K562 (cell line): ENCODE measurements around the gene PEX11B. TPM values are rescaled to one million over a fixed set of nuclear protein-coding genes. Genes with fewer than 3 reads are reported as not detected.
A peak's percentile ranks its signal among the peaks of the same experiment; 100 is the strongest.

ENCODE experiments used
- CHD1 ChIP-seq: fragments of 200-600 bp; sonication (generic); IDR thresholded peaks from one replicate; pipeline ENCODE4 v1.6.1; 2012; ENCODE audit warnings: mild to moderate bottlenecking, moderate library complexity, low read length, inconsistent platforms
- COPS2 ChIP-seq: fragments of 450-650 bp; conservative IDR thresholded peaks from 2 replicates; pipeline ENCODE4 v1.6.1; 2016; ENCODE audit warnings: mild to moderate bottlenecking, moderate library complexity
- EZH2 ChIP-seq: IDR thresholded peaks from 2 replicates; pipeline ENCODE4 v1.6.1; 2012; ENCODE audit warnings: low read depth, mild to moderate bottlenecking, inconsistent platforms, low read length, borderline replicate concordance
- HNRNPK ChIP-seq: fragments of 200-400 bp; formaldehyde crosslinking; IDR thresholded peaks from one replicate; pipeline ENCODE4 v1.6.1; 2018; ENCODE audit warnings: mild to moderate bottlenecking, low read depth, low read length; ENCODE audit not compliant: poor library complexity, severe bottlenecking
- MAFG ChIP-seq: fragments of 450-650 bp; conservative IDR thresholded peaks from 2 replicates; pipeline ENCODE4 v1.6.1; 2016; ENCODE audit warnings: missing genetic modification characterization, missing compliant biosample characterization
- NR1H2 ChIP-seq: sonication (generic); formaldehyde crosslinking; IDR thresholded peaks from 2 replicates; pipeline ENCODE4 v1.4.0; 2020; ENCODE audit warnings: mild to moderate bottlenecking, missing genetic modification reagents
- POLR2A ChIP-seq: fragments of 450-650 bp; conservative IDR thresholded peaks from 2 replicates; pipeline ENCODE4 v1.6.1; 2016
- SOX6 ChIP-seq: fragments of 450-650 bp; IDR thresholded peaks from 2 replicates; pipeline ENCODE4 v1.6.1; 2014; ENCODE audit warnings: mild to moderate bottlenecking
- TRIM24 ChIP-seq, 2 experiments: fragments of 450-650 bp; IDR thresholded peaks; 2 replicates each; pipeline ENCODE4 v1.6.1; 2016
- USF2 ChIP-seq: sonication (generic); formaldehyde crosslinking; IDR thresholded peaks from 2 replicates; pipeline ENCODE4 v1.5.0; 2020; ENCODE audit warnings: missing genetic modification reagents
- XRCC5 ChIP-seq: fragments of 200-400 bp; formaldehyde crosslinking; IDR thresholded peaks from 2 replicates; pipeline ENCODE4 v1.6.1; 2017; ENCODE audit warnings: low read depth, mild to moderate bottlenecking, low read length
- ZNF12 ChIP-seq: sonication (generic); formaldehyde crosslinking; IDR thresholded peaks from 2 replicates; pipeline ENCODE4 v1.4.0; 2020; ENCODE audit warnings: mild to moderate bottlenecking, missing genetic modification reagents
- ZNF280B ChIP-seq: fragments of 250-450 bp; sonication (Bioruptor Pico); IDR thresholded peaks from 2 replicates; pipeline ENCODE4 v1.5.1; 2021; ENCODE audit warnings: mild to moderate bottlenecking
- ZNF395 ChIP-seq: fragments of 200-800 bp; sonication (Bioruptor generic); IDR thresholded peaks from 2 replicates; pipeline ENCODE4 v1.6.1; 2017; ENCODE audit warnings: missing genetic modification characterization, missing compliant biosample characterization
- ZNF407 ChIP-seq: fragments of 450-650 bp; IDR thresholded peaks from 2 replicates; pipeline ENCODE4 v1.6.1; 2016; ENCODE audit warnings: low read depth
- ZNF57 ChIP-seq: fragments of 450-650 bp; formaldehyde crosslinking; IDR thresholded peaks from 2 replicates; pipeline ENCODE4 v1.4.0; 2020; ENCODE audit warnings: mild to moderate bottlenecking, moderate library complexity
- ZNF589 ChIP-seq: fragments of 200-800 bp; sonication (Bioruptor generic); IDR thresholded peaks from 2 replicates; pipeline ENCODE4 v1.6.1; 2016; ENCODE audit warnings: low read depth, missing genetic modification characterization, missing compliant biosample characterization
- polyA plus RNA-seq, 8 experiments: library from polyadenylated mRNA; depleted of rRNA in 4 of 8; stranded (reverse) in 5 of 8; unstranded in 3 of 8; fragments of >200 nt; fragmentation: Nextera tagmentation in 2 of 8; fragmentation: Illumina TruSeq in 1 of 8; extraction: Ambion mirVana in 2 of 8; extraction: Trizol in 1 of 8; gene quantifications; 2 replicates each; pipeline versions ENCODE4 v1.2.1 to v1.2.3, GENCODE V29; 2011 to 2014; ENCODE audit warnings: inconsistent platforms in 1 of 8, missing spikeins in 1 of 8
- total RNA-seq, 7 experiments: library from RNA; depleted of rRNA in 6 of 7; stranded (reverse); fragments of >200 nt in 6 of 7; fragmentation: Illumina TruSeq in 2 of 7; extraction: Trizol in 2 of 7; gene quantifications; 2 replicates each; pipeline versions ENCODE4 v1.2.1 to v1.2.3, GENCODE V29; 2011 to 2021; ENCODE audit warnings: low replicate concordance in 1 of 7

The PEX11B gene
- total and polyA plus RNA-seq, 9 of the 15 experiments (the other 6 are each of a cell fraction or from before 2014, with no cell fraction given), result 13.2 to 60.0 (median 21.7) TPM

GRCh38 chr1:145918144-145918991, at the start of gene PEX11B (continued):
- no peak for TF ChIP-seq ZNF280B (CRISPR knock-in tag)
- TF ChIP-seq USF2, result no peak
- no peak for TF ChIP-seq SOX6
- no peak for TF ChIP-seq HNRNPK
- TF ChIP-seq ZNF589 (CRISPR knock-in tag), result no peak
- TF ChIP-seq MAFG (tag), result no peak
- TF ChIP-seq ZNF407, result peak; percentile 96
- TF ChIP-seq ZNF12, result no peak
- TF ChIP-seq ZNF395, result no peak
- TF ChIP-seq TRIM24 (IDR thresholded peaks at IDR 0.05), result no peak
- no peak for TF ChIP-seq COPS2
- TF ChIP-seq XRCC5, result no peak
- no peak for TF ChIP-seq ZNF57 (CRISPR knock-in tag)
- TF ChIP-seq EZH2, result no peak
- TF ChIP-seq NR1H2, result no peak
- TF ChIP-seq CHD1, result peak; percentile 76
- peak; percentile 78 for TF ChIP-seq POLR2A
